ENCODE measurements around the gene ZNF688. TPM values are rescaled to one million over a fixed set of nuclear protein-coding genes. Genes with fewer than 3 reads are reported as not detected.

The ZNF688 gene
- 10 to 100 TPM in 1 of 2 donors, 1 to 10 TPM in 1; 8.4 to 16.3 TPM for polyA plus RNA-seq

GRCh38 chr16:30571445-30572322 lies at the start of gene ZNF688:
Gene ZNF688 (minus strand): TSS chr16:30571714. CDS start chr16:30571629, 85 bp downstream.
- 0% methylated on average over 67 of the region's 67 CpGs for WGBS, 2 donors
- Histone ChIP-seq H3K4me3 (ENCODE audit: low read depth in 1 of 2, low read length in 2 of 2) (peak within 1 kb of the TSS; percentile 62 to 75), H3K4me1 (ENCODE audit: control insufficient read depth in 2 of 2, insufficient read depth in 2 of 2, low read length in 1 of 2) (peaks cover 0 to 5% of the 10 kb centered on the region in 2 donors), H3K27ac (ENCODE audit: low read depth in 2 of 2, low read length in 1 of 2) (peak within 1 kb of the TSS; percentile 93), H3K36me3 (ENCODE audit: control insufficient read depth in 2 of 2, insufficient read depth in 2 of 2, low read length in 1 of 2) (peaks cover 0 to 4% of the 10 kb centered on the region in 2 donors), H3K27me3 (ENCODE audit: control insufficient read depth in 1 of 2, insufficient read depth in 2 of 2, low read length in 2 of 2) (no peaks in the 10 kb centered on the region), H3K9me3 (ENCODE audit: control insufficient read depth in 2 of 2, insufficient read depth in 1 of 2, low read depth in 1 of 2, low read length in 1 of 2) (no peaks in the 10 kb centered on the region)

- no peaks in the 10 kb centered on the region for H3K4me1 ChIP-seq (ENCODE audit: control insufficient read depth in 2 of 2, insufficient read depth in 2 of 2, low read length in 1 of 2)
- H3K36me3 ChIP-seq (ENCODE audit: control insufficient read depth in 2 of 2, insufficient read depth in 2 of 2, low read length in 1 of 2): no peaks in the 10 kb centered on the region
- H3K9me3 ChIP-seq (ENCODE audit: control insufficient read depth in 2 of 2, insufficient read depth in 1 of 2, low read depth in 1 of 2, low read length in 1 of 2): no peaks in the 10 kb centered on the region
- no peak overlapping the region for H3K27ac ChIP-seq (ENCODE audit: low read depth in 2 of 2, low read length in 1 of 2)
- 39 to 49% methylated on average over 3 of the region's 3 CpGs for WGBS, 2 donors
- no peak overlapping the region for H3K4me3 ChIP-seq (ENCODE audit: low read depth in 1 of 2, low read length in 2 of 2)
- no peaks in the 10 kb centered on the region for H3K27me3 ChIP-seq (ENCODE audit: control insufficient read depth in 1 of 2, insufficient read depth in 2 of 2, low read length in 2 of 2)
Observed at GRCh38 chr16:30620169-30620568, 48.7 kb upstream of the ZNF688 start.

- Histone ChIP-seq H3K4me1 (ENCODE audit: control insufficient read depth in 2 of 2, insufficient read depth in 2 of 2, low read length in 1 of 2) (no peaks in the 10 kb centered on the region), H3K9me3 (ENCODE audit: control insufficient read depth in 2 of 2, insufficient read depth in 1 of 2, low read depth in 1 of 2, low read length in 1 of 2) (no peaks in the 10 kb centered on the region), H3K36me3 (ENCODE audit: control insufficient read depth in 2 of 2, insufficient read depth in 2 of 2, low read length in 1 of 2) (no peaks in the 10 kb centered on the region), H3K27me3 (ENCODE audit: control insufficient read depth in 1 of 2, insufficient read depth in 2 of 2, low read length in 2 of 2) (no peaks in the 10 kb centered on the region), H3K4me3 (ENCODE audit: low read depth in 1 of 2, low read length in 2 of 2) (no peak overlapping the region), H3K27ac (ENCODE audit: low read depth in 2 of 2, low read length in 1 of 2) (no peak overlapping the region)
- 79 to 81% methylated on average over 5 of the region's 5 CpGs for WGBS, 2 donors
Observed at GRCh38 chr16:30619638-30620037, 48.1 kb upstream of the ZNF688 start.

GRCh38 chr16:30619202-30619601 lies 47.7 kb upstream of the ZNF688 start:
- no peak overlapping the region for H3K4me3 ChIP-seq (ENCODE audit: low read depth in 1 of 2, low read length in 2 of 2)
- no peaks in the 10 kb centered on the region for H3K36me3 ChIP-seq (ENCODE audit: control insufficient read depth in 2 of 2, insufficient read depth in 2 of 2, low read length in 1 of 2)

GRCh38 chr16:30615358-30616091 lies 44.0 kb upstream of the ZNF688 start:
- no peaks in the 10 kb centered on the region for H3K4me1 ChIP-seq (ENCODE audit: control insufficient read depth in 2 of 2, insufficient read depth in 2 of 2, low read length in 1 of 2)
- H3K27me3 ChIP-seq (ENCODE audit: control insufficient read depth in 1 of 2, insufficient read depth in 2 of 2, low read length in 2 of 2): no peaks in the 10 kb centered on the region
- H3K9me3 ChIP-seq (ENCODE audit: control insufficient read depth in 2 of 2, insufficient read depth in 1 of 2, low read depth in 1 of 2, low read length in 1 of 2): no peaks in the 10 kb centered on the region
- no peak overlapping the region for H3K4me3 ChIP-seq (ENCODE audit: low read depth in 1 of 2, low read length in 2 of 2)
- WGBS, 2 donors: 45 to 50% methylated on average over 12 of the region's 12 CpGs
- H3K36me3 ChIP-seq (ENCODE audit: control insufficient read depth in 2 of 2, insufficient read depth in 2 of 2, low read length in 1 of 2): no peaks in the 10 kb centered on the region
- H3K27ac ChIP-seq (ENCODE audit: low read depth in 2 of 2, low read length in 1 of 2): no peak overlapping the region

More at GRCh38 chr16:30619202-30619601, 47.7 kb upstream of the ZNF688 start:
- Histone ChIP-seq H3K9me3 (ENCODE audit: control insufficient read depth in 2 of 2, insufficient read depth in 1 of 2, low read depth in 1 of 2, low read length in 1 of 2) (no peaks in the 10 kb centered on the region), H3K4me1 (ENCODE audit: control insufficient read depth in 2 of 2, insufficient read depth in 2 of 2, low read length in 1 of 2) (no peaks in the 10 kb centered on the region), H3K27ac (ENCODE audit: low read depth in 2 of 2, low read length in 1 of 2) (no peak overlapping the region), H3K27me3 (ENCODE audit: control insufficient read depth in 1 of 2, insufficient read depth in 2 of 2, low read length in 2 of 2) (no peaks in the 10 kb centered on the region)
- WGBS, 2 donors: 70 to 75% methylated on average over 4 of the region's 4 CpGs

- WGBS, 2 donors: 0 to 1% methylated on average over 61 to 63 of the region's 63 CpGs
- Histone ChIP-seq H3K4me1 (ENCODE audit: control insufficient read depth in 2 of 2, insufficient read depth in 2 of 2, low read length in 1 of 2) (no peaks in the 10 kb centered on the region), H3K9me3 (ENCODE audit: control insufficient read depth in 2 of 2, insufficient read depth in 1 of 2, low read depth in 1 of 2, low read length in 1 of 2) (no peaks in the 10 kb centered on the region), H3K36me3 (ENCODE audit: control insufficient read depth in 2 of 2, insufficient read depth in 2 of 2, low read length in 1 of 2) (peaks cover under 1% of the 10 kb centered on the region in 2 donors), H3K27ac (ENCODE audit: low read depth in 2 of 2, low read length in 1 of 2) (peak within 1 kb of the TSS; percentile 84 to 90), H3K27me3 (ENCODE audit: control insufficient read depth in 1 of 2, insufficient read depth in 2 of 2, low read length in 2 of 2) (no peaks in the 10 kb centered on the region), H3K4me3 (ENCODE audit: low read depth in 1 of 2, low read length in 2 of 2) (peak within 1 kb of the TSS; percentile 79 to 85)
Observed at GRCh38 chr16:30609926-30610839, 38.7 kb upstream of the ZNF688 start, which contains the start of gene ZNF689. Gene ZNF689 (minus strand): TSS chr16:30610389. CDS start chr16:30610041, 348 bp downstream.

GRCh38 chr16:30609002-30609925 lies 37.8 kb upstream of the ZNF688 start:
- Histone ChIP-seq H3K4me1 (ENCODE audit: control insufficient read depth in 2 of 2, insufficient read depth in 2 of 2, low read length in 1 of 2) (no peaks in the 10 kb centered on the region), H3K9me3 (ENCODE audit: control insufficient read depth in 2 of 2, insufficient read depth in 1 of 2, low read depth in 1 of 2, low read length in 1 of 2) (peaks cover 0 to 2% of the 10 kb centered on the region in 2 donors), H3K4me3 (ENCODE audit: low read depth in 1 of 2, low read length in 2 of 2) (peak overlapping the region; percentile 79 to 85), H3K27me3 (ENCODE audit: control insufficient read depth in 1 of 2, insufficient read depth in 2 of 2, low read length in 2 of 2) (no peaks in the 10 kb centered on the region), H3K36me3 (ENCODE audit: control insufficient read depth in 2 of 2, insufficient read depth in 2 of 2, low read length in 1 of 2) (peaks cover 7 to 9% of the 10 kb centered on the region in 2 donors), H3K27ac (ENCODE audit: low read depth in 2 of 2, low read length in 1 of 2) (peak overlapping the region; percentile 84 to 90)
- WGBS, 2 donors: 13% methylated on average over 40 of the region's 40 CpGs

GRCh38 chr16:30606004-30606403 lies 34.5 kb upstream of the ZNF688 start:
- Histone ChIP-seq H3K4me1 (ENCODE audit: control insufficient read depth in 2 of 2, insufficient read depth in 2 of 2, low read length in 1 of 2) (no peaks in the 10 kb centered on the region), H3K4me3 (ENCODE audit: low read depth in 1 of 2, low read length in 2 of 2) (no peak overlapping the region), H3K9me3 (ENCODE audit: control insufficient read depth in 2 of 2, insufficient read depth in 1 of 2, low read depth in 1 of 2, low read length in 1 of 2) (peaks cover 0 to 2% of the 10 kb centered on the region in 2 donors), H3K27me3 (ENCODE audit: control insufficient read depth in 1 of 2, insufficient read depth in 2 of 2, low read length in 2 of 2) (no peaks in the 10 kb centered on the region), H3K36me3 (ENCODE audit: control insufficient read depth in 2 of 2, insufficient read depth in 2 of 2, low read length in 1 of 2) (peaks cover 15 to 17% of the 10 kb centered on the region in 2 donors), H3K27ac (ENCODE audit: low read depth in 2 of 2, low read length in 1 of 2) (no peak overlapping the region)
- WGBS, 2 donors: 97 to 99% methylated on average over 3 of the region's 3 CpGs

Measured in esophagus (tissue), 2 donors.